ENCODE measurements around the gene CTBP1.

Gene CTBP1

GRCh38 chr4:1171311-1172227 is 77.4 kb downstream of the CTBP1 start:
- peak; percentile 25 for DNase-seq

- no peak for DNase-seq
Measured at GRCh38 chr4:1170976-1171310, 78.0 kb downstream of the CTBP1 start.

- DNase-seq = no peak
Measured at GRCh38 chr4:1170156-1170975, 78.6 kb downstream of the CTBP1 start.

- DNase-seq = no peak
Measured at GRCh38 chr4:1169691-1170096, 79.2 kb downstream of the CTBP1 start.

GRCh38 chr4:1169171-1169671 is 79.7 kb downstream of the CTBP1 start:
- no peak for DNase-seq

DNA sequence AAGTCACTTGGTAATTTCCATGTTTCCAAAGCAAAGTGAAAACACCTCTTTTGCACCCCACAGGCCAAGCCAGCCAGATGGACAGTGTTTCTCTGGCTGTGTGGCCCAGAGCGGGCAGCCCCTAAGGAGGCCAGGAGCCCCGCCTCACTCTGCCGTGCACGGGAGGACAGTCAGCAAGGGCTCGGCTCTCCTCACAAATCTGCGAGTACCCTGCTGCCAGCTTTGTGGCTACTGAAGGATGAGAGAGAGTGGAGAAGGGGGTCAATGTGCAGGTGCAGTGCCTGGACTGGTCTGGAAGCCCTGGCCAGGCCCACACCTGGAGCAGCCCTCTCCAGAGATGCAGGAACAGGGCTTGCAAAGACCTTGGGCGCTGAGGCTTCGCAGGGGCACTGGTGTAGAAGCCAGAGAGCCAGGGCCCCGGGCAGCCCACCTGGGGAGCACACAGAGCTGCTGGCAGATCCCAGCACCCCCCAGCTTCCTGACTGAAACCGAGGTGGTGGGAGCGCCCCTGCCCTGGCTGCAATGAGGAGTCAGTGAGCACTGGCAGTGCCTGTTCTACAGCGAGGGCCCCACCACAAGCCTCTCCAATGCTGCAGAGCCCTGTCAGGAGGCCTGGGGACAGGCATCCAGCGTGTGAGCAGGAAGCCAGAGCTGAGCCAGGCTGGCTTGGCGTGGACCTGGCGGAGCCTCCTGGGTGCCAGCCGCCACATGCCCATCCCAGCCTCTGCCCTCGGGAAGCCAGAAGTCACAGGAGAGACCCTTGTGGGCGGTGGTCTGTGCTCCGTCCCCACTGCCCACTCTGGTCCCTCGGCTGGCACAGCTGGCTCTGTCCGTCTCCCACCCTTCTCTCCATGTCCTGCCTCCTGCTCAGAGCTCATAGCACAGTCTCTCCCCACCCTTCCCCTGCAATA is 80.5 kb downstream of the CTBP1 start:
- no peak for DNase-seq

GRCh38 chr4:1167244-1167949 is 81.5 kb downstream of the CTBP1 start:
- DNase-seq = peak; percentile 91

GRCh38 chr4:1166509-1167243 is 82.3 kb downstream of the CTBP1 start:
- no peak for DNase-seq

- no peak for DNase-seq
Measured at GRCh38 chr4:1164956-1165545, 83.9 kb downstream of the CTBP1 start.

- no peak for DNase-seq
Measured at GRCh38 chr4:1164444-1164843, 84.5 kb downstream of the CTBP1 start.

GRCh38 chr4:1164040-1164439 is 84.9 kb downstream of the CTBP1 start:
- DNase-seq = no peak

Data from NCI-H69 (cell line).